GM12874 (cell line): ENCODE measurements around the gene VPS41.

Experiments used
- TF ChIP-seq, protein P1 (sequence below): IDR thresholded peaks from 2 replicates; pipeline ENCODE4 v1.5.1; 2011; ENCODE audit warnings: low read depth, mild to moderate bottlenecking, control low read depth, low read length, moderate library complexity; ENCODE audit not compliant: insufficient read depth

VPS41 gene

DNA sequence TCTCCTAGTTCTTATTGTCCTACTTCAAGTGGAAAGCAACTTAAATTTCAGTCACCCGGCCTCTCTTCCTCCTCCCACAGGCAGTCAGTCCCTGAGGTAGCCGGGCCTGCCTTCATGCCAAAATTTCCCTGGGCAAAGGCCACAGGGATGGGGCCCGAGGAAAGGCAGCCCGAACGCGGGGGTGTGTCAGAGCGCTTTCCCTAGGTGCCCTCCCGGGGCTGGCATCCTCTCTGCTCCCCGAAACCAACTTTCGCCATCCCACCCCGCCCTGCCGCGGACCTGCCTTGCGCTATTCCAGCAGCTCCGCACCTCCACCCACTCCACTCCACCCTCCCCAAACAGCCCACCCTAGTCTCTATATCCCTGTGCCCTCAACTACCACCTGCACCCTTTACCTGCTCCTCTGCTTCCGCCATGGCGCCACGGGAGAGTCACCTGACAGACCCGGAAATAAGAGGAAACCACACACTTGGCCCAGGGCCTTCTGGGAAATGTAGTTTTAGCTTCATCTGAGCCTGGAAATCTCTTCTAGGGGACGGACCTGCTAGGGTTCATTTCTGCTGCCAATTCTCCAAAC, at the start of gene VPS41:
Gene VPS41 (minus strand): TSS at position 433 of the 577 bp plus-strand sequence. CDS start 17 bp downstream, at position 416.
- TF ChIP-seq, protein P1, sequence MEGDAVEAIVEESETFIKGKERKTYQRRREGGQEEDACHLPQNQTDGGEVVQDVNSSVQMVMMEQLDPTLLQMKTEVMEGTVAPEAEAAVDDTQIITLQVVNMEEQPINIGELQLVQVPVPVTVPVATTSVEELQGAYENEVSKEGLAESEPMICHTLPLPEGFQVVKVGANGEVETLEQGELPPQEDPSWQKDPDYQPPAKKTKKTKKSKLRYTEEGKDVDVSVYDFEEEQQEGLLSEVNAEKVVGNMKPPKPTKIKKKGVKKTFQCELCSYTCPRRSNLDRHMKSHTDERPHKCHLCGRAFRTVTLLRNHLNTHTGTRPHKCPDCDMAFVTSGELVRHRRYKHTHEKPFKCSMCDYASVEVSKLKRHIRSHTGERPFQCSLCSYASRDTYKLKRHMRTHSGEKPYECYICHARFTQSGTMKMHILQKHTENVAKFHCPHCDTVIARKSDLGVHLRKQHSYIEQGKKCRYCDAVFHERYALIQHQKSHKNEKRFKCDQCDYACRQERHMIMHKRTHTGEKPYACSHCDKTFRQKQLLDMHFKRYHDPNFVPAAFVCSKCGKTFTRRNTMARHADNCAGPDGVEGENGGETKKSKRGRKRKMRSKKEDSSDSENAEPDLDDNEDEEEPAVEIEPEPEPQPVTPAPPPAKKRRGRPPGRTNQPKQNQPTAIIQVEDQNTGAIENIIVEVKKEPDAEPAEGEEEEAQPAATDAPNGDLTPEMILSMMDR: no peak

DNA sequence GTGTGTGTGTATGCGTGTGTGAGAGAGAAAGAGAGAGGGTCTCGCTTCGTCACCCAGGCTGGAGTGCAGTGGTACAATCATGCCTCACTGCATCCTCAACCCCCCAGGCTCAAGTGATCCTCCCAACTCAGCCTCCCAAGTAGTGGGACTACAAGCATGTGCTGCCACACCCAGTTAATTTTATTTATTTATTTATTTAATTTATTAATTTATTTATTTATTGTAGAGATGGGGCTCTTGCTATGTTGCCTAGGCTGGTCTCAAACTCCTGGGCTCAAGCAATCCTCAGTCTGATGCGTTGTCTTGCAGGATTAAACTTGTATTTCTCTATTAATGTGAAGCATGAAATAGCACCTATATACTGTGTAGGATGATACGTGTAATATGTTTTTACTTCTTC, 46.9 kb upstream of the VPS41 start:
- TF ChIP-seq, protein P1: no peak

DNA sequence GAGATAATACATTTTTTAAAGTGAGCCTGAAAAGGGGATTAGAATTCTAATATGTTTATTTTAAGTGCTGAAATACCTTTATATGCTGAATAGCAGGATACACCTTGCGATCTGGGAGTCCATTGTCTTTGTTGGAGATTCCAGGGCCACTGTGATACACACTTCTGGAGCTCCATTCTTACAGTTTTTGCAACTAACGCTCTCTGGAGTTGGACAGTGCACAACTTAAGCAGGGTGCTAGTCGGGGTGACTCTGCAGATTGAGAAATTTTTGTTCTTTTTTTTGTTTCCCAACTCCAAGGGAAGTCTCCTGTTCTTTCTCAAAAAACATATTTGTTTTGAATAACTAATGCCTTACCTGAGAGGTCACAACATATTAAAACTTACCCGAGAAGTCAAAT, 45.0 kb upstream of the VPS41 start:
- TF ChIP-seq, protein P1: no peak

DNA sequence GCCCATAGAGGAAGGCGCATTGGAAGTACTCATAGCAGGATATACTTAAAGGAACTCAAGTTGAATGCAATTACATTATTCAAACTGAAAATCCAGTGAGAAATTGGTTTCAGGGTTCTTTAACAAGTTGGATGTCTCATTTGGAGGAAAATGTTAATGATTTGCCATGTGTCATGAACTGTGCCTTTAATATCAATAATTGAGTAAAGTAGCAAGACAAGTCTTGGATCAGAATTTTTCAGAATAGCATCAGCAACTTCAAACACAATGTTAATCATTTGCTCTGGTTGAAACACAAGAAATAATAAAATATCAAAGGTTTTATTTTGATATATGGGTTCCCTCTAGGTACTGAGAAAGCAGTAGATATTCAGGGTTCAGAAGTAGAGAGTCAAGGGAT, 44.2 kb upstream of the VPS41 start:
- TF ChIP-seq, protein P1: no peak

DNA sequence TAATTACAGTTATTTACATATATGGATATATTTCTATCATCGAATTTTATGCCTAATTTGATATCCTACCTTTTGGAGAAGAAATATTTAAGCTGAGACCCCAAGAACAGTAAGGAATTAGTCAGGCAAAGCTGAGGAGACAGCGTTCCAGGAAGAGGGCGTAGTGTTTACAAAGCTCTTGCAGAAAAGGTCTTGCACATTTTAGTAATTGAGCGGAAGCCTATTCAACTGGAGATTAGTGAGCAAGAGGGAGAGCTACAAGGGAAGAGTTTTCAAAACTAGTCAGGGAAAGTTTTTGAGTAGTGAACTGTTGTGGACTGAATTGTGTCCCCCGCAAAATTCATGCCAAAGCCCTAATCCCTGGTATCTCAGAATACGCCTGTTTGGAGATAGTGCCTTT, 42.2 kb upstream of the VPS41 start:
- TF ChIP-seq, protein P1: no peak

DNA sequence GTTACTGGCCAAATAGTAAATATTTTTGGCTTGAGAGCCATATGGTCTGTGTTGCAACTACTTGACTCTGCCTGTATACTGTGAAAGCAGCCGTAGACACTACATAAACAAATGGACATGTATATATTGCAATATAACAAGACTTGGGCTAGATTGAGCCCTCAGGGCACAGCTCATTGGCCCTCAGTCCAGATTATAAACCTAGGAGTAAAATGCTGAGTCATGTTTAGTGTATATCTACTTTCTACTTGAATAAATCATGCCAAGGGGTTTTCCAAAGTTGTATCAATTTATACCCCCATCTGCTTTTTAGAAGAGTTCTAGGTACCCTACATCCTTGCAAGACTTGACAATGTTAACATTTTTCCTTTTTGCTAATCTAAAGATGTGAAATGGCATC, 41.3 kb upstream of the VPS41 start:
- TF ChIP-seq, protein P1: no peak

DNA sequence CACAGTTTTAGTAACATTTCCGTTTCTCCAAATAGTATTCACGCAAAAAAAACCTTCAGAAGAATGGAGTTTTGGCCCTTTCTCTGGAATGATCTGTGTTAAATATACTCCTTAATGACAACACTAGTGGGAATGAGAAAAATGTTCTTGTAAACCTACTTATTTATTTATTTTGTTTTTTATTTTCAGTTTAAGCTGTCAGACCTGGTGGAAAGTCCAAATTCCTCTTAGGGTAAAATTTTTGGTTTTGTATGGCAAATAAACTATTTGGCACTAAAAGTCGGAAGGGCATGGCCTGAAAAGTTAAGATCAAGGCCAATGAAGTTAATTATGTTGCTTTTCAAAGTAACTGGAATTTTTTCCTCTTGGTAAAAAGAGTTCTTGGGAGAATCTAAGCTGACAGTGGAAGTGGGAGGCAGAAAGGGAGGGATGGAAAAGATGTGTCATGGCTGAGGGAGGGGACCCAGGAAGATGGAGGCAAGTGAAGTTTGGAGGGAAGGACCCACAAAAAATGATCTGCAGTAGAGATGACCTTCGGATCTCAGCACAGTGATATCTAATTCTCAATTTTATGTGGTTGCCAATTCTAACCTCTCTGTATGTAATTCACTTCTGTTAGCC, 33.5 kb upstream of the VPS41 start:
- TF ChIP-seq, protein P1: no peak

DNA sequence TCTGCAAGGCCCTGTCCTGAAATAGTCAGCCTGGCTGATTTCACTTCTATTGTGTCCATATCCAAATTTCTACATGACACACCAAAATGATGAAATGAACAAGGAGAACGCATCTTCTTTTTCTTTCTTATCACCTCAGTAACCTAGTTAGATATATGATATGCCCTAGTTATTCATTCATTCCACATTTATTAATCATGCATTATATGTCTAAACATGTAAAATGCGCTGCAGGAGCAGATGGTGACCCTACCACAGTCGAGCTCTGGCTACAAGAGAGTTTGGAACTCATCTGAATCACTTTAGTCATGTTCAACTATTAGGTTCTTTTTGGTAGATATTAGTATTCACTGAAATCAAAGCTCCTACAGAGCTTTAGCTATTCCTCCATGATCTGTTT, 31.8 kb upstream of the VPS41 start:
- TF ChIP-seq, protein P1: no peak
